ENCODE measurements around the gene CAVIN4.
A peak's percentile ranks its signal among the peaks of the same experiment; 100 is the strongest.

Gene CAVIN4

GRCh38 chr9:100600521-100601079, 22.7 kb downstream of the CAVIN4 start:
- Histone ChIP-seq H3K9ac (ENCODE audit: low read length) (peak overlapping the region; percentile 25), H2BK12ac (ENCODE audit: low read length) (no peak overlapping the region), H2AK5ac (ENCODE audit: low read length) (peak overlapping the region; percentile 1), H3K9me3 (ENCODE audit: insufficient read depth, low read depth, low read length) (no peaks in the 10 kb centered on the region), H3K79me1 (ENCODE audit: low read length) (no peaks in the 10 kb centered on the region), H3K4me1 (ENCODE audit: control insufficient read depth in 1 of 2, insufficient read depth in 2 of 2, low read length in 2 of 2) (peaks cover 0 to 6% of the 10 kb centered on the region in 2 experiments), H3K4me3 (ENCODE audit: low read depth, low read length) (no peak overlapping the region), H2BK120ac (ENCODE audit: insufficient read depth, low read length, poor library complexity) (no peak overlapping the region), H3K27ac (ENCODE audit: low read depth, low read length) (no peak overlapping the region), H3K18ac (ENCODE audit: low read length) (no peak overlapping the region), H3K36me3 (ENCODE audit: control insufficient read depth in 1 of 2, insufficient read depth in 2 of 2, low read length in 2 of 2) (no peaks in the 10 kb centered on the region), H3K4ac (ENCODE audit: low read depth, low read length) (no peak overlapping the region), H2BK5ac (ENCODE audit: low read depth, low read length, poor library complexity) (no peak overlapping the region), H4K8ac (ENCODE audit: low read depth, low read length) (no peak overlapping the region), H3K23ac (ENCODE audit: low read length) (no peak overlapping the region), H4K91ac (ENCODE audit: low read depth, low read length) (no peak overlapping the region), H3K4me2 (ENCODE audit: low read length) (no peak overlapping the region), H3K79me2 (ENCODE audit: control insufficient read depth, insufficient read depth, low read length, poor library complexity) (no peaks in the 10 kb centered on the region), H3K27me3 (ENCODE audit: insufficient read depth, low read length) (no peaks in the 10 kb centered on the region), H4K12ac (ENCODE audit: low read depth, low read length) (no peak overlapping the region), H2AFZ (ENCODE audit: insufficient read depth, low read length, poor library complexity) (no peak overlapping the region), H3K14ac (ENCODE audit: low read length) (no peak overlapping the region)
- no CpG with 5 or more reads among the region's 7 CpGs for WGBS (ENCODE audit: extremely low coverage, insufficient coverage, insufficient read length)
- DNase-seq, result no peak

DNA sequence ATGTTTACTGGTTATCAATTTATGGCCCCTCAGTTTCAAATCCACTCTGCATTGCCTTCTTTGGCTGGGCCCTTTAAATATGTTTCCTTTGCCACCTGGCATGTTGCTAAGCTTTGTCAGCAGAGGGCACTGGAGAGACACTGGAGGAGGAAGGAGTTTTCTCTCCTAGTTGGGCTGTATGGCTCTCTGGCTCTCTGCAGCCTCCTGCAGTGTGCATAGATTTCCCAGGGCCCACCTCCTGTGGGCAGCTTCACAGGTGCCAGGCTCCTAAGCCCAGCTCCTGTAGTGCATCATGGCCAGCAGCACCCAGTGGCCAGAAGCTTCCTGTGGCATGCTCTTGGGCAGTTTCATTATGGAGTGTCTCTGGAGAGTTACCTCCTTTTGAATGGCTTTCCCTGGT, 23.3 kb downstream of the CAVIN4 start:
- Histone ChIP-seq H2BK12ac (ENCODE audit: low read length) (no peak overlapping the region), H3K14ac (ENCODE audit: low read length) (no peak overlapping the region), H3K79me2 (ENCODE audit: control insufficient read depth, insufficient read depth, low read length, poor library complexity) (no peaks in the 10 kb centered on the region), H3K36me3 (ENCODE audit: control insufficient read depth in 1 of 2, insufficient read depth in 2 of 2, low read length in 2 of 2) (no peaks in the 10 kb centered on the region), H3K4me2 (ENCODE audit: low read length) (no peak overlapping the region), H2AFZ (ENCODE audit: insufficient read depth, low read length, poor library complexity) (no peak overlapping the region), H2BK120ac (ENCODE audit: insufficient read depth, low read length, poor library complexity) (no peak overlapping the region), H3K4ac (ENCODE audit: low read depth, low read length) (no peak overlapping the region), H4K91ac (ENCODE audit: low read depth, low read length) (no peak overlapping the region), H3K79me1 (ENCODE audit: low read length) (no peaks in the 10 kb centered on the region), H3K9ac (ENCODE audit: low read length) (no peak overlapping the region), H3K23ac (ENCODE audit: low read length) (no peak overlapping the region), H3K27ac (ENCODE audit: low read depth, low read length) (no peak overlapping the region), H3K27me3 (ENCODE audit: insufficient read depth, low read length) (no peaks in the 10 kb centered on the region), H3K18ac (ENCODE audit: low read length) (no peak overlapping the region), H2BK5ac (ENCODE audit: low read depth, low read length, poor library complexity) (no peak overlapping the region), H2AK5ac (ENCODE audit: low read length) (no peak overlapping the region), H4K12ac (ENCODE audit: low read depth, low read length) (no peak overlapping the region), H3K9me3 (ENCODE audit: insufficient read depth, low read depth, low read length) (no peaks in the 10 kb centered on the region), H3K4me1 (ENCODE audit: control insufficient read depth in 1 of 2, insufficient read depth in 2 of 2, low read length in 2 of 2) (peaks cover 0 to 6% of the 10 kb centered on the region in 2 experiments), H4K8ac (ENCODE audit: low read depth, low read length) (no peak overlapping the region), H3K4me3 (ENCODE audit: low read depth, low read length) (no peak overlapping the region)
- DNase-seq, result peak; percentile 19 to 70

DNA sequence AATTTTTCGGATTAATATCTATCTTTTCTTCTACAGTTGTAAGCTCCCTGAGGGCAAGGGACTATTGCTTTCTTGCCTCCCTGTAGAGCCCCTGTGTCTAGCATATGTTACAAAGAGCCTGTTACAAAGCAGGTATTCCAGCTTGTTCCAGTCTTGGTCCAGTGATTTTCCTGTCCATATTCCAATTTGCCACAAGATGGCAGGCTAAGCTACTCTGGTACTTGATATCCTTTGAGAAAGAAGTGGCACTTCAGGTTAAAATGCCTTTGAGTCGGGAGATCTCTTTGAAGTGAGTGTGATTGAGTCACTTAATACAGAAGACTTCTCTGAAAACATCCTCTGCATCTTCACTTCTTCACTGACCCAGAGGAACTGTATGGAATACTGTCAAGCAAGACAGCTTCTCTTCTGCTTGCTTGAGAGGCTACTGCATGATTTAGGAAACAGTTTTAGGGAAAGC, 24.5 kb downstream of the CAVIN4 start:
- no CpG with 5 or more reads among the region's 2 CpGs for WGBS (ENCODE audit: extremely low coverage, insufficient coverage, insufficient read length)
- no peak overlapping the region for H3K14ac ChIP-seq (ENCODE audit: low read length)
- H4K8ac ChIP-seq (ENCODE audit: low read depth, low read length), result no peak overlapping the region
- no peak overlapping the region for H3K9ac ChIP-seq (ENCODE audit: low read length)
- no peak overlapping the region for H2BK12ac ChIP-seq (ENCODE audit: low read length)
- no peak overlapping the region for H3K4me3 ChIP-seq (ENCODE audit: low read depth, low read length)
- no peaks in the 10 kb centered on the region for H3K79me1 ChIP-seq (ENCODE audit: low read length)
- no peak overlapping the region for H3K27ac ChIP-seq (ENCODE audit: low read depth, low read length)
- no peak overlapping the region for H3K18ac ChIP-seq (ENCODE audit: low read length)
- H4K91ac ChIP-seq (ENCODE audit: low read depth, low read length), result no peak overlapping the region
- H3K9me3 ChIP-seq (ENCODE audit: insufficient read depth, low read depth, low read length), result no peaks in the 10 kb centered on the region
- H2BK5ac ChIP-seq (ENCODE audit: low read depth, low read length, poor library complexity), result no peak overlapping the region
- no peaks in the 10 kb centered on the region for H3K36me3 ChIP-seq (ENCODE audit: control insufficient read depth in 1 of 2, insufficient read depth in 2 of 2, low read length in 2 of 2)
- H2AK5ac ChIP-seq (ENCODE audit: low read length), result no peak overlapping the region
- H3K4me2 ChIP-seq (ENCODE audit: low read length), result no peak overlapping the region
- H3K23ac ChIP-seq (ENCODE audit: low read length), result no peak overlapping the region
- no peak overlapping the region for H2AFZ ChIP-seq (ENCODE audit: insufficient read depth, low read length, poor library complexity)
- DNase-seq, result peak; percentile 76 to 97
- peaks cover 0 to 6% of the 10 kb centered on the region in 2 experiments for H3K4me1 ChIP-seq (ENCODE audit: control insufficient read depth in 1 of 2, insufficient read depth in 2 of 2, low read length in 2 of 2)
- H3K27me3 ChIP-seq (ENCODE audit: insufficient read depth, low read length), result no peaks in the 10 kb centered on the region
- no peak overlapping the region for H2BK120ac ChIP-seq (ENCODE audit: insufficient read depth, low read length, poor library complexity)
- H4K12ac ChIP-seq (ENCODE audit: low read depth, low read length), result no peak overlapping the region
- H3K79me2 ChIP-seq (ENCODE audit: control insufficient read depth, insufficient read depth, low read length, poor library complexity), result no peaks in the 10 kb centered on the region
- no peak overlapping the region for H3K4ac ChIP-seq (ENCODE audit: low read depth, low read length)

GRCh38 chr9:100605405-100605804, 27.5 kb downstream of the CAVIN4 start:
- Histone ChIP-seq H3K4me2 (ENCODE audit: low read length) (no peak overlapping the region), H3K14ac (ENCODE audit: low read length) (no peak overlapping the region), H3K18ac (ENCODE audit: low read length) (no peak overlapping the region), H2BK5ac (ENCODE audit: low read depth, low read length, poor library complexity) (no peak overlapping the region), H2BK120ac (ENCODE audit: insufficient read depth, low read length, poor library complexity) (no peak overlapping the region), H4K8ac (ENCODE audit: low read depth, low read length) (no peak overlapping the region), H3K79me2 (ENCODE audit: control insufficient read depth, insufficient read depth, low read length, poor library complexity) (no peaks in the 10 kb centered on the region), H4K12ac (ENCODE audit: low read depth, low read length) (no peak overlapping the region), H2AK5ac (ENCODE audit: low read length) (no peak overlapping the region), H3K27me3 (ENCODE audit: insufficient read depth, low read length) (no peaks in the 10 kb centered on the region), H3K27ac (ENCODE audit: low read depth, low read length) (no peak overlapping the region), H3K23ac (ENCODE audit: low read length) (no peak overlapping the region), H2AFZ (ENCODE audit: insufficient read depth, low read length, poor library complexity) (no peak overlapping the region), H3K79me1 (ENCODE audit: low read length) (no peaks in the 10 kb centered on the region), H3K4me1 (ENCODE audit: control insufficient read depth in 1 of 2, insufficient read depth in 2 of 2, low read length in 2 of 2) (no peaks in the 10 kb centered on the region), H3K9me3 (ENCODE audit: insufficient read depth, low read depth, low read length) (no peaks in the 10 kb centered on the region), H3K4ac (ENCODE audit: low read depth, low read length) (no peak overlapping the region), H3K9ac (ENCODE audit: low read length) (no peak overlapping the region), H3K4me3 (ENCODE audit: low read depth, low read length) (no peak overlapping the region), H4K91ac (ENCODE audit: low read depth, low read length) (no peak overlapping the region), H2BK12ac (ENCODE audit: low read length) (no peak overlapping the region), H3K36me3 (ENCODE audit: control insufficient read depth in 1 of 2, insufficient read depth in 2 of 2, low read length in 2 of 2) (no peaks in the 10 kb centered on the region)
- no peak for DNase-seq
- no CpG with 5 or more reads among the region's 1 CpG for WGBS (ENCODE audit: extremely low coverage, insufficient coverage, insufficient read length)

Data from trophoblast cell (in vitro differentiated cells and primary cell).